Measurements from ENCODE around the gene CREBBP.

DNA sequence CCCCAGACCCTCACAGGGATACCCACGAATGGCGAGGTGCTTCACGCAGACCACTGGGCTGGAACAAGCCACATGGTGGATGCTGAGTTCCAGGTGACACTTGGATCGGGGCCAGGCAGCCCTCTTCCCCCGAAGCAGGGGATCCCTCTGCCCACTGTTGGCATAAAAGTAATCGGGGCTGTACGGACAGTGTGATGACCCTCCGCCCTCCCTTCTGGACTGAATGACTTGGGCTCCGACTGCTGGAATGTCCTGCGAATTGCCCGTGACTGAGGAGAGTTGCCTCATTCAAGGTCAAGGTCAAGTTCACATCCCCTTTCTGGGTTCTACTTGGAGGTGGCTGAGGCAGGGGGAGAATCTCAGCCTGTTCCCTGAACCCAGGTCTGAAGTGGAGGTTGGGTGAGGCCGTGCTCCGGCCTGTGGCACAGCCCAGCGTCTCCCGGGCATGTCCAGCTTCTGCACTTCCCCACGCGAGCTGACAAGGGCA, 28.5 kb upstream of the CREBBP start:
- TF ChIP-seq, protein P1, sequence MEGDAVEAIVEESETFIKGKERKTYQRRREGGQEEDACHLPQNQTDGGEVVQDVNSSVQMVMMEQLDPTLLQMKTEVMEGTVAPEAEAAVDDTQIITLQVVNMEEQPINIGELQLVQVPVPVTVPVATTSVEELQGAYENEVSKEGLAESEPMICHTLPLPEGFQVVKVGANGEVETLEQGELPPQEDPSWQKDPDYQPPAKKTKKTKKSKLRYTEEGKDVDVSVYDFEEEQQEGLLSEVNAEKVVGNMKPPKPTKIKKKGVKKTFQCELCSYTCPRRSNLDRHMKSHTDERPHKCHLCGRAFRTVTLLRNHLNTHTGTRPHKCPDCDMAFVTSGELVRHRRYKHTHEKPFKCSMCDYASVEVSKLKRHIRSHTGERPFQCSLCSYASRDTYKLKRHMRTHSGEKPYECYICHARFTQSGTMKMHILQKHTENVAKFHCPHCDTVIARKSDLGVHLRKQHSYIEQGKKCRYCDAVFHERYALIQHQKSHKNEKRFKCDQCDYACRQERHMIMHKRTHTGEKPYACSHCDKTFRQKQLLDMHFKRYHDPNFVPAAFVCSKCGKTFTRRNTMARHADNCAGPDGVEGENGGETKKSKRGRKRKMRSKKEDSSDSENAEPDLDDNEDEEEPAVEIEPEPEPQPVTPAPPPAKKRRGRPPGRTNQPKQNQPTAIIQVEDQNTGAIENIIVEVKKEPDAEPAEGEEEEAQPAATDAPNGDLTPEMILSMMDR (IDR thresholded peaks at IDR 0.05): no peak
- TF ChIP-seq RFX5 (IDR thresholded peaks at IDR 0.05; ENCODE audit: low read length) (no peak), SIN3A (IDR thresholded peaks at IDR 0.05; ENCODE audit: borderline replicate concordance, low read depth, low read length) (no peak)
